GM18505 (cell line): ENCODE data around the gene L3MBTL2.

Source experiments
- ATAC-seq: cut with Tn5 transposase; IDR thresholded peaks from one replicate; pipeline ENCODE4 v1.9.1; 2021; ENCODE audit not compliant: unreplicated experiment
- POLR2A ChIP-seq: IDR thresholded peaks from 4 replicates; pipeline ENCODE4 v1.6.1; 2011; ENCODE audit warnings: borderline replicate concordance; ENCODE audit not compliant: insufficient read depth, insufficient read length; ENCODE audit errors: extremely low read depth

Gene L3MBTL2

GRCh38 chr22:41223535-41223934 is 18.4 kb downstream of the L3MBTL2 start:
- no peak for TF ChIP-seq POLR2A
- ATAC-seq: no peak

- TF ChIP-seq POLR2A: no peak
- ATAC-seq: no peak
Observed at GRCh38 chr22:41226723-41227655, 21.9 kb downstream of the L3MBTL2 start.

- no peak for ATAC-seq
- TF ChIP-seq POLR2A: no peak
Observed at GRCh38 chr22:41229215-41229614, 24.1 kb downstream of the L3MBTL2 start.

- TF ChIP-seq POLR2A: no peak
- no peak for ATAC-seq
Observed at GRCh38 chr22:41229730-41230400, 24.8 kb downstream of the L3MBTL2 start.

- no peak for ATAC-seq
- no peak for TF ChIP-seq POLR2A
Observed at GRCh38 chr22:41230401-41230785, 25.3 kb downstream of the L3MBTL2 start.

GRCh38 chr22:41231369-41231768 is 26.3 kb downstream of the L3MBTL2 start:
- ATAC-seq: no peak
- TF ChIP-seq POLR2A: no peak

GRCh38 chr22:41234815-41235695 is 29.9 kb downstream of the L3MBTL2 start:
- no peak for TF ChIP-seq POLR2A
- no peak for ATAC-seq

- TF ChIP-seq POLR2A: peak; percentile 20
- ATAC-seq: no peak
Observed at GRCh38 chr22:41237036-41237706, 32.1 kb downstream of the L3MBTL2 start.

GRCh38 chr22:41237707-41238569 is 32.8 kb downstream of the L3MBTL2 start:
- TF ChIP-seq POLR2A: peak; percentile 7
- no peak for ATAC-seq

GRCh38 chr22:41238570-41239442 is 33.7 kb downstream of the L3MBTL2 start:
- no peak for ATAC-seq
- TF ChIP-seq POLR2A: no peak
